ENCODE data around the gene GDPD2.
A peak's percentile ranks its signal among the peaks of the same experiment; 100 is the strongest.

Gene GDPD2

GRCh38 chrX:70453024-70453618, 30.0 kb downstream of the GDPD2 start:
- ChIA-PET CTCF (interaction anchor here (1.0 to 2.9 kb wide), 7 partner anchors 9 to 101 kb away, joined by 3 to 14 read pairs (median 9); partner anchors contain the start of gene DLG3), POLR2A (no interaction called here)
- no peak for TF ChIP-seq CTCF (IDR thresholded peaks at IDR 0.05; ENCODE audit: control extremely low read depth, extremely low read depth, low read depth, missing control alignments)
- DNase-seq (ENCODE audit: extremely low spot score), result no peak

GRCh38 chrX:70454441-70455365, 31.6 kb downstream of the GDPD2 start:
- CTCF ChIA-PET, result interaction anchor here (0.7 to 2.6 kb wide), 2 partner anchors 10 to 14 kb away, joined by 3 to 9 read pairs; partner anchors contain the start of gene DLG3
- POLR2A ChIA-PET, result interaction anchor here (0.5 kb wide), 1 partner anchor 210 kb away, joined by 3 read pairs; no protein-coding TSS in a partner anchor
- TF ChIP-seq CTCF (IDR thresholded peaks at IDR 0.05; ENCODE audit: control extremely low read depth, extremely low read depth, low read depth, missing control alignments), result peak; percentile 83

GRCh38 chrX:70455366-70456202, 32.5 kb downstream of the GDPD2 start:
- DNase-seq (ENCODE audit: extremely low spot score), result peak; percentile 18
- no peak for TF ChIP-seq CTCF (IDR thresholded peaks at IDR 0.05; ENCODE audit: control extremely low read depth, extremely low read depth, low read depth, missing control alignments)
- CTCF ChIA-PET, result interaction anchor here (0.7 to 2.6 kb wide), 2 partner anchors 11 to 15 kb away, joined by 3 to 9 read pairs; partner anchors contain the start of gene DLG3
- POLR2A ChIA-PET, result interaction anchor here (0.5 kb wide), 1 partner anchor 209 kb away, joined by 3 read pairs; no protein-coding TSS in a partner anchor

More at GRCh38 chrX:70454441-70455365, 31.6 kb downstream of the GDPD2 start:
- DNase-seq (ENCODE audit: extremely low spot score), result peak; percentile 63

- POLR2A ChIA-PET, result no interaction called here
- DNase-seq (ENCODE audit: extremely low spot score), result no peak
These were observed 33.1 kb downstream of the GDPD2 start for GRCh38 chrX:70456256-70456655.

GRCh38 chrX:70461026-70461425, 37.9 kb downstream of the GDPD2 start:
- POLR2A ChIA-PET, result no interaction called here
- CTCF ChIA-PET, result no interaction called here
- DNase-seq (ENCODE audit: extremely low spot score), result no peak
- TF ChIP-seq CTCF (IDR thresholded peaks at IDR 0.05; ENCODE audit: control extremely low read depth, extremely low read depth, low read depth, missing control alignments), result no peak

More at GRCh38 chrX:70456256-70456655, 33.1 kb downstream of the GDPD2 start:
- CTCF ChIA-PET, result no interaction called here
- TF ChIP-seq CTCF (IDR thresholded peaks at IDR 0.05; ENCODE audit: control extremely low read depth, extremely low read depth, low read depth, missing control alignments), result no peak

GRCh38 chrX:70464051-70464450, 40.9 kb downstream of the GDPD2 start:
- TF ChIP-seq CTCF (IDR thresholded peaks at IDR 0.05; ENCODE audit: control extremely low read depth, extremely low read depth, low read depth, missing control alignments), result no peak
- ChIA-PET POLR2A (no interaction called here), CTCF (interaction anchor here (2.3 kb wide), 1 partner anchor 12 kb away, joined by 9 read pairs; no protein-coding TSS in a partner anchor)
- no peak for DNase-seq (ENCODE audit: extremely low spot score)

All from GM10248 (cell line).